H1 (cell line): ENCODE results near the gene INSYN2A.

Experiments used
- CBX8 ChIP-seq: fragments of 300-800, 300-1000 bp; sonication (generic); IDR thresholded peaks from 2 replicates; pipeline ENCODE4 v1.7.1; 2016; ENCODE audit warnings: low read depth, low read length, borderline replicate concordance
- JUND ChIP-seq: IDR thresholded peaks from 2 replicates; pipeline ENCODE4 v1.6.1; 2011; ENCODE audit warnings: mild to moderate bottlenecking, improper control_type of control experiment, low read length
- POLR2AphosphoS5 ChIP-seq: IDR thresholded peaks from 2 replicates; pipeline ENCODE4 v1.6.1; 2011; ENCODE audit warnings: low read depth, low read length
- RAD21 ChIP-seq, 2 experiments: IDR thresholded peaks in 1 of 2; conservative IDR thresholded peaks in 1 of 2; 2 replicates each; pipeline ENCODE4 v1.6.1; 2011; ENCODE audit warnings: low read depth in 2 of 2, low read length in 2 of 2, improper control_type of control experiment in 1 of 2, inconsistent platforms in 1 of 2, mild to moderate bottlenecking in 1 of 2, moderate library complexity in 1 of 2
- RNF2 ChIP-seq: fragments of 200-900, 300-1000 bp; sonication (generic); IDR thresholded peaks from 2 replicates; pipeline ENCODE4 v1.7.1; 2016; ENCODE audit warnings: borderline replicate concordance, low read depth, mild to moderate bottlenecking, antibody characterized with exemption, low read length; ENCODE audit not compliant: poor library complexity, severe bottlenecking; ENCODE audit errors: missing control alignments
- SP4 ChIP-seq: IDR thresholded peaks from 2 replicates; pipeline ENCODE4 v1.6.1; 2012; ENCODE audit warnings: low read length, inconsistent platforms
- TAF1 ChIP-seq: IDR thresholded peaks from 2 replicates; pipeline ENCODE4 v1.6.1; 2011; ENCODE audit warnings: mild to moderate bottlenecking, low read depth, low read length
- TF ChIP-seq, protein P1 (sequence below), 3 experiments: IDR thresholded peaks; 1 replicate in 2 of 3; 2 replicates in 1 of 3; pipeline versions ENCODE4 v1.5.1 to v1.6.1; 2011; ENCODE audit warnings: low read length in 3 of 3, mild to moderate bottlenecking in 3 of 3, inconsistent platforms in 2 of 3, low read depth in 1 of 3, moderate library complexity in 1 of 3; ENCODE audit not compliant: insufficient read depth in 1 of 3; ENCODE audit errors: control extremely low read depth in 1 of 3
- TF ChIP-seq, protein P2 (sequence below): IDR thresholded peaks from 2 replicates; pipeline ENCODE4 v1.6.1; 2011; ENCODE audit warnings: low read depth, mild to moderate bottlenecking, low read length; ENCODE audit not compliant: insufficient read depth

- TF ChIP-seq POLR2AphosphoS5 (no peak), RNF2 (no peak), TAF1 (no peak), SP4 (no peak), RAD21 (IDR thresholded peaks at IDR 0.05 in 1 of 2, conservative IDR thresholded peaks at IDR 0.05 in 1 of 2; ENCODE audit: low read depth in 2 of 2, low read length in 2 of 2) (no peak), CBX8 (no peak), JUND (no peak)
- TF ChIP-seq, protein P1, sequence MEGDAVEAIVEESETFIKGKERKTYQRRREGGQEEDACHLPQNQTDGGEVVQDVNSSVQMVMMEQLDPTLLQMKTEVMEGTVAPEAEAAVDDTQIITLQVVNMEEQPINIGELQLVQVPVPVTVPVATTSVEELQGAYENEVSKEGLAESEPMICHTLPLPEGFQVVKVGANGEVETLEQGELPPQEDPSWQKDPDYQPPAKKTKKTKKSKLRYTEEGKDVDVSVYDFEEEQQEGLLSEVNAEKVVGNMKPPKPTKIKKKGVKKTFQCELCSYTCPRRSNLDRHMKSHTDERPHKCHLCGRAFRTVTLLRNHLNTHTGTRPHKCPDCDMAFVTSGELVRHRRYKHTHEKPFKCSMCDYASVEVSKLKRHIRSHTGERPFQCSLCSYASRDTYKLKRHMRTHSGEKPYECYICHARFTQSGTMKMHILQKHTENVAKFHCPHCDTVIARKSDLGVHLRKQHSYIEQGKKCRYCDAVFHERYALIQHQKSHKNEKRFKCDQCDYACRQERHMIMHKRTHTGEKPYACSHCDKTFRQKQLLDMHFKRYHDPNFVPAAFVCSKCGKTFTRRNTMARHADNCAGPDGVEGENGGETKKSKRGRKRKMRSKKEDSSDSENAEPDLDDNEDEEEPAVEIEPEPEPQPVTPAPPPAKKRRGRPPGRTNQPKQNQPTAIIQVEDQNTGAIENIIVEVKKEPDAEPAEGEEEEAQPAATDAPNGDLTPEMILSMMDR (IDR thresholded peaks at IDR 0.05; ENCODE audit: control extremely low read depth in 1 of 3, insufficient read depth in 1 of 3, low read depth in 1 of 3, low read length in 3 of 3): no peak
- TF ChIP-seq, protein P2, sequence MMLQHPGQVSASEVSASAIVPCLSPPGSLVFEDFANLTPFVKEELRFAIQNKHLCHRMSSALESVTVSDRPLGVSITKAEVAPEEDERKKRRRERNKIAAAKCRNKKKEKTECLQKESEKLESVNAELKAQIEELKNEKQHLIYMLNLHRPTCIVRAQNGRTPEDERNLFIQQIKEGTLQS: no peak
Measured at GRCh38 chr10:127189226-127189625, 7.2 kb downstream of the INSYN2A start.
